Liver (tissue), 2 donors: ENCODE measurements around the gene PLXDC1.

Experiments
- MAX ChIP-seq: IDR thresholded peaks from 2 replicates; pipeline ENCODE4 v1.6.1; 2016; ENCODE audit warnings: antibody characterized with exemption
- TF ChIP-seq, protein P1 (sequence below): IDR thresholded peaks from 2 replicates; pipeline ENCODE4 v1.6.1; 2016; ENCODE audit warnings: antibody characterized with exemption
- donor health status: healthy.

- TF ChIP-seq, protein P1, sequence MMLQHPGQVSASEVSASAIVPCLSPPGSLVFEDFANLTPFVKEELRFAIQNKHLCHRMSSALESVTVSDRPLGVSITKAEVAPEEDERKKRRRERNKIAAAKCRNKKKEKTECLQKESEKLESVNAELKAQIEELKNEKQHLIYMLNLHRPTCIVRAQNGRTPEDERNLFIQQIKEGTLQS = no peak
- TF ChIP-seq MAX = no peak
These were observed 41.5 kb upstream of the PLXDC1 start for GRCh38 chr17:39192901-39193300.
